Peyer's patch (tissue), 4 donors: ENCODE results near the gene CLEC3A. TPM values are rescaled to one million over a fixed set of nuclear protein-coding genes. Genes with fewer than 3 reads are reported as not detected.

ENCODE experiments used
- DNase-seq, 3 donors: peaks; one replicate each; pipeline ENCODE4 v3.0.0-alpha.2; 2017 to 2019
- H3K27ac ChIP-seq, 4 donors: fragments of 200-600 bp; sonication (generic); one replicate each; pipeline ENCODE4 v1.5.1; 2016 to 2019
- H3K27me3 ChIP-seq, 2 donors: fragments of 200-600 bp; sonication (generic); one replicate each; pipeline ENCODE4 v1.5.1; 2019
- H3K36me3 ChIP-seq, 3 donors: fragments of 200-600 bp; sonication (generic); one replicate each; pipeline ENCODE4 v1.5.1; 2016 to 2019
- H3K4me1 ChIP-seq, 4 donors: fragments of 200-600 bp; sonication (generic); one replicate each; pipeline ENCODE4 v1.5.1; 2016 to 2019
- H3K4me3 ChIP-seq, 4 donors: fragments of 200-600 bp; sonication (generic); 1 replicate in 3 of 4; 2 replicates in 1 of 4; pipeline ENCODE4 v1.5.1; 2016 to 2019; ENCODE audit warnings: mild to moderate bottlenecking in 1 of 4
- H3K9me3 ChIP-seq, 4 donors: fragments of 200-600 bp; sonication (generic); one replicate each; pipeline ENCODE4 v1.5.1; 2016 to 2019; ENCODE audit warnings: mild to moderate bottlenecking in 1 of 4
- POLR2A ChIP-seq, 2 donors: fragments of 450-650 bp; IDR thresholded peaks; one replicate each; pipeline ENCODE4 v1.5.1; 2017; ENCODE audit warnings: antibody characterized with exemption in 2 of 2, mild to moderate bottlenecking in 2 of 2, moderate library complexity in 2 of 2
- total RNA-seq, 4 donors: library from RNA; depleted of rRNA; stranded (reverse); fragments of >200 nt; gene quantifications; one replicate each; pipeline ENCODE4 v1.1.0, GENCODE V29; 2016
- TF ChIP-seq, protein P1 (sequence below), 6 experiments: fragments of 450-650 bp in 4 of 6; fragments of 200-600 bp in 2 of 6; sonication (generic) in 1 of 6; IDR thresholded peaks; one replicate each; pipeline ENCODE4 v1.5.1; 2017 to 2019; ENCODE audit warnings: antibody characterized with exemption in 6 of 6, mild to moderate bottlenecking in 3 of 6, moderate library complexity in 1 of 6

CLEC3A gene
- total RNA-seq, 4 donors from 2014 or later, result not detected

DNA sequence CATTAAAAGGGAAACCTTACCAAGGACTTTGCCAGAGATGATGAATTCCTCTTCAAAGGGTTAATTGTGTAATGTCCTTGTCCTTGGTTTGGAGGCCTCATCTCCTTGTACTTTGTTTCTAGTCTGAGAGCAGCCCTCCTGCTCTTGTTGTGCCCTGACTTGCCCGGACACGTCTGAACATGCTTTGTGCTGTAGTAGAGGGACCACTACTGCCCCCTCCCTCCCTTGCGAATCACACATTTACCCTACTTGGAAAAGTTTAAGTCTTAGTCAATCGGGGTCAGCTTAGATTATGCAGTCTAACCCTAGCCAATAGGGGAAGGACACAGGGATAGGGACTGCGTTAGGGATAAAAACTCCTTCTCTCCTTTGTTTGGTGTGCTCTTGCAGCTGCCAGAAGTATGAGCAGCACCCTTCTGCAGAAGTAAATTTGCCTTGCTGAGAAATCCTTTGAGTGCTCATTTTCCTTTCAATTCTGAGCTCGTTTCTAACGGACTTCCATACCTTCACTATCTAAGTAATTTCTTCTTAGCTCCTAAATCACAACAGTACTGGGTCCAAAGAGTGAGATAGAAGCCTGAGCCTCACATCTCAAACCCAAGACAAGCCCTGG, 26.4 kb upstream of the CLEC3A start:
- DNase-seq, result no peak
- H3K27ac ChIP-seq, result no peak overlapping the region
- H3K4me3 ChIP-seq, result no peak overlapping the region
- H3K36me3 ChIP-seq, result no peaks in the 10 kb centered on the region
- no peak for TF ChIP-seq POLR2A (IDR thresholded peaks at IDR 0.05)
- TF ChIP-seq, protein P1, sequence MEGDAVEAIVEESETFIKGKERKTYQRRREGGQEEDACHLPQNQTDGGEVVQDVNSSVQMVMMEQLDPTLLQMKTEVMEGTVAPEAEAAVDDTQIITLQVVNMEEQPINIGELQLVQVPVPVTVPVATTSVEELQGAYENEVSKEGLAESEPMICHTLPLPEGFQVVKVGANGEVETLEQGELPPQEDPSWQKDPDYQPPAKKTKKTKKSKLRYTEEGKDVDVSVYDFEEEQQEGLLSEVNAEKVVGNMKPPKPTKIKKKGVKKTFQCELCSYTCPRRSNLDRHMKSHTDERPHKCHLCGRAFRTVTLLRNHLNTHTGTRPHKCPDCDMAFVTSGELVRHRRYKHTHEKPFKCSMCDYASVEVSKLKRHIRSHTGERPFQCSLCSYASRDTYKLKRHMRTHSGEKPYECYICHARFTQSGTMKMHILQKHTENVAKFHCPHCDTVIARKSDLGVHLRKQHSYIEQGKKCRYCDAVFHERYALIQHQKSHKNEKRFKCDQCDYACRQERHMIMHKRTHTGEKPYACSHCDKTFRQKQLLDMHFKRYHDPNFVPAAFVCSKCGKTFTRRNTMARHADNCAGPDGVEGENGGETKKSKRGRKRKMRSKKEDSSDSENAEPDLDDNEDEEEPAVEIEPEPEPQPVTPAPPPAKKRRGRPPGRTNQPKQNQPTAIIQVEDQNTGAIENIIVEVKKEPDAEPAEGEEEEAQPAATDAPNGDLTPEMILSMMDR (IDR thresholded peaks at IDR 0.05), result no peak
- H3K27me3 ChIP-seq, result no peaks in the 10 kb centered on the region
- H3K4me1 ChIP-seq, result no peaks in the 10 kb centered on the region
- H3K9me3 ChIP-seq, result no peaks in the 10 kb centered on the region

DNA sequence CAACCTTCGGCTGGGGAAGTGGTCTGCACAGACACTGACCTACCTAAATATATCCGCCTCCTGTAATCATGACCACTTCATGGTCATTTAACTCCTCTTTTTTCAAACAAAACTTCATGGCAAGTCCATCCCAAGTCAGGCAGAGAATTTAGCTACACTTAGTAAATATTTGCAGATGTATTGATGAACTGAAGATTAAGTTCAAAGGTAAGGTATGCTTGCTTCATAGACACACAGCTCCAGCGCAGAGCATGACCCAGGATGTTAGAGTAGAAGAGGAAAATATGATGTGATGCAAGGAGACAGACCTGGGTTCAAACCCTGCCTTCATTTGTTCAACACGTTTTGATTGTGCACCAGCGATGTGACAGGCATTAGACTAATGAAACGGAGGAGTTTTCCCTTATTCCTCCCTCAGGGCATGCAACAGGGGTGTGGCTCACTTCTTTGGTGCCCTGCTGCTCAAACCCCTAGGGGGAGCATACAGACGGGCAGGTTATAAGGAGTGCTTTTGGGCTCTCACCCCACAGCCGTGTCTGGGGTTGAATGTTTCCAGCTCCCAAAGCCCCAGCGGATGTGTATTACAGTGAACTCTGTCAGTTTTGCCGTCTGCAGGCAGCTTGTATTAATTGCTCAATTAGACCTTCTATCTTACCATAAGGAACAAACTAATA, 23.9 kb upstream of the CLEC3A start:
- Histone ChIP-seq H3K27ac (no peak overlapping the region), H3K4me1 (no peaks in the 10 kb centered on the region), H3K36me3 (no peaks in the 10 kb centered on the region), H3K27me3 (no peaks in the 10 kb centered on the region), H3K4me3 (no peak overlapping the region), H3K9me3 (no peaks in the 10 kb centered on the region)
- TF ChIP-seq, protein P1 (IDR thresholded peaks at IDR 0.05), result no peak
- TF ChIP-seq POLR2A (IDR thresholded peaks at IDR 0.05), result no peak
- DNase-seq, result no peak

DNA sequence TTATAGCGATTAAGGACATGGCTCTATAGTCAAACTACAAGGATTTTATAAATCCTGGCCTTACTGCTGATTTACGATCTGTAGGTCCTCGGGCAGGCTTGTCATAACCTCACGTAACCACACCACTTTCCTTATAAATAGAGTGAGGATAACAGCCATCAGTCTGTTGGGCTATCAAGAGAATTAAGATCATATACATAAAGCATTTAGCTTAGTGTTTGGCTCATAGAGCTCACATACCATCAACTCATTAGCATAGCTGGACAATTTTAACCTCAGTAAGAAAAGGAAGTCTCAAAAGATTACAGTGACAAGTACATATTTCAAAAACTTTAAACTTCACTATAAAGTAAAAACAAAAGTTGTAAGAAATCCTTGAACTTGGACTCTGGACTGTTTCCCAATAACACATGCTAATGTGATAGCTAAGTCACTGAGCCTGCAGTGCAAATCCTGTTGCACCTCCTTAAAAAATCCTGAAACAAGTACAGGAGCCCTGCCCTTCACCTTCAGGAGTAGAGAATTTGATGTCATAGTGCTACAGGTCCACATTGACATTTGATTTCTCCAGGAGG, 20.8 kb upstream of the CLEC3A start:
- no peak for DNase-seq

DNA sequence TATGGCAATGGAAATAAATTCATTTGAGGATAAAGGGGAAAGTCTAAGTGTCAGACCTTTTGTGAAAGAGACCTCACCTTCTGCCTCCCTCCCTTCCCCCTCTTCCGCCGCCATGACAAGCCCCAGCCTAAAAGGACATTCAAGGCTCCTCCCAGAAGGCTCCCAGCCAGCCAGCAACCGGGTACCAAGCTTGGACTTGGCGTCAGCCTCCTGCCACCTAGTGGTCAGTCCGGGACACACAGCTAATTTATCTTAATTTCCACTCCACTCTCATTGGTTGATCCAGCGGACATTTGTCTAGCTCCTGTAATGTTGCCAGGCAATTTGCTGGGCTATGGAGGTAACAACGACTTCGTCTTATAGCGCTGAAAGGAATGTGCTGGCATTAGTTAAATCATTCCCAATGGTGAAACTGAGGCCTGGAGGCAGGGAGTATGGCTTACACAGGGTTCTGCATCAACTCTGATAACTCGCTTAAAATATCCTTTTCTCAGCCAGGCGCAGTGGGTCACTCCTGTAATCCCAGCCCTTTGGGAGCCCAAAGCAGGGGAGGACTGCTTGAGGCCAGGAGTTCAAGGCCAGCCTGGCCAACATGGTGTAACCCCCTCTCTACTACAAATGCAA, 19.3 kb upstream of the CLEC3A start:
- TF ChIP-seq, protein P1 (IDR thresholded peaks at IDR 0.05), result peak; percentile 38 to 73 (median 68)
- no peak for TF ChIP-seq POLR2A (IDR thresholded peaks at IDR 0.05)
- H3K27me3 ChIP-seq, result no peaks in the 10 kb centered on the region
- no peaks in the 10 kb centered on the region for H3K4me1 ChIP-seq
- no peaks in the 10 kb centered on the region for H3K36me3 ChIP-seq
- H3K27ac ChIP-seq, result no peak overlapping the region
- peak; percentile 43 to 81 (median 60) for DNase-seq
- no peaks in the 10 kb centered on the region for H3K9me3 ChIP-seq
- no peak overlapping the region for H3K4me3 ChIP-seq

More for the DNA sequence above, 20.8 kb upstream of the CLEC3A start:
- H3K27ac ChIP-seq, result no peak overlapping the region
- TF ChIP-seq, protein P1 (IDR thresholded peaks at IDR 0.05), result no peak
- no peak for TF ChIP-seq POLR2A (IDR thresholded peaks at IDR 0.05)
- no peaks in the 10 kb centered on the region for H3K27me3 ChIP-seq
- no peaks in the 10 kb centered on the region for H3K36me3 ChIP-seq
- H3K4me1 ChIP-seq, result no peaks in the 10 kb centered on the region
- no peaks in the 10 kb centered on the region for H3K9me3 ChIP-seq
- H3K4me3 ChIP-seq, result no peak overlapping the region

DNA sequence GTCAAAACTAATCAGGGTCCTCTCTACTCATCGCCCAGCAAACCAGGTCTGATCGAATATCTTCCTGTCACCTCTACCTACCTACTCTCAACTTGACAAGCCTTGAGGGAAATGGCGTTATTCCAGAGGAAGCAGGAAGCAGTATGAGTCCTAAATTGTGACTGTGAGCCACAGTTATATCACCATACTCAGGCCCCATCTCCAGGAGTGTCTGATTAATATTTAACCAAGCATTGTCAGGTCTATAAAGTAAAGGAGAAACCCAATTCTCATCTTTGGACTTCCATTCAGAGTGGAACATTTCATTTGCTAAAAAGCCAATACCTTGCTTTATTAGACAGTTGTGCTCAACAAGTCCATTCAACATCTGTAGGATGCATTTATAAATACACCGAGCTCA, 17.8 kb upstream of the CLEC3A start:
- no peak overlapping the region for H3K27ac ChIP-seq
- no peaks in the 10 kb centered on the region for H3K9me3 ChIP-seq
- TF ChIP-seq, protein P1 (IDR thresholded peaks at IDR 0.05), result no peak
- no peak for TF ChIP-seq POLR2A (IDR thresholded peaks at IDR 0.05)
- no peak overlapping the region for H3K4me3 ChIP-seq
- no peaks in the 10 kb centered on the region for H3K27me3 ChIP-seq
- DNase-seq, result no peak
- no peaks in the 10 kb centered on the region for H3K4me1 ChIP-seq
- H3K36me3 ChIP-seq, result no peaks in the 10 kb centered on the region
